ENCODE measurements around the gene AOAH.
"Not testable (repeated sequence)": the region's sequence is repeated elsewhere in the genome, so short reads cannot be mapped to it uniquely, and the experiment has no call there.

AOAH gene

GRCh38 chr7:36533717-36534116, 190.6 kb downstream of the AOAH start:
- DNase-seq: no peak

- no peak for DNase-seq
Measured at GRCh38 chr7:36532981-36533499, 191.3 kb downstream of the AOAH start.

- DNase-seq: no peak
Measured at GRCh38 chr7:36531951-36532350, 192.3 kb downstream of the AOAH start.

GRCh38 chr7:36530456-36530855, 193.8 kb downstream of the AOAH start:
- DNase-seq: no peak

GRCh38 chr7:36527549-36527913, 196.8 kb downstream of the AOAH start:
- no peak for DNase-seq

- DNase-seq: no peak
Measured at GRCh38 chr7:36526863-36527548, 197.3 kb downstream of the AOAH start.

- DNase-seq: no peak
Measured at GRCh38 chr7:36523371-36524101, 200.8 kb downstream of the AOAH start.

GRCh38 chr7:36522453-36523007, 201.8 kb downstream of the AOAH start:
- no peak for DNase-seq

- no peak for DNase-seq
Measured at GRCh38 chr7:36521911-36522310, 202.4 kb downstream of the AOAH start.

GRCh38 chr7:36521133-36521532, 203.2 kb downstream of the AOAH start:
- DNase-seq: no peak

- DNase-seq: no peak
Measured at GRCh38 chr7:36515847-36516246, 208.4 kb downstream of the AOAH start.

- DNase-seq: peak; percentile 14
Measured at GRCh38 chr7:36514289-36515243, 209.7 kb downstream of the AOAH start.

GRCh38 chr7:36513393-36513792, 210.9 kb downstream of the AOAH start:
- no peak for DNase-seq

GRCh38 chr7:36512616-36513015, 211.7 kb downstream of the AOAH start:
- no peak for DNase-seq

GRCh38 chr7:36509962-36510361, 214.3 kb downstream of the AOAH start:
- no peak for DNase-seq

- DNase-seq: no peak
Measured at GRCh38 chr7:36507475-36508440, 216.5 kb downstream of the AOAH start.

GRCh38 chr7:36506820-36507219, 217.5 kb downstream of the AOAH start:
- DNase-seq: no peak

GRCh38 chr7:36506130-36506798, 218.0 kb downstream of the AOAH start:
- no peak for DNase-seq

GRCh38 chr7:36504617-36505016, 219.7 kb downstream of the AOAH start:
- DNase-seq: not testable (repeated sequence)

- DNase-seq: not testable (repeated sequence)
Measured at GRCh38 chr7:36504216-36504615, 220.1 kb downstream of the AOAH start.

GRCh38 chr7:36497775-36498174, 226.5 kb downstream of the AOAH start:
- DNase-seq: no peak

All from NCI-H2171 (cell line).